Right hindlimb (tissue), 1 donor: ENCODE results near the gene PLXNB3.
A peak's percentile ranks its signal among the peaks of the same experiment; 100 is the strongest.

ENCODE experiments used
- DNase-seq: peaks from one replicate; pipeline ENCODE4 v3.0.0-alpha.2; 2018

PLXNB3 gene

GRCh38 chrX:153762626-153763173 is 1.3 kb upstream of the PLXNB3 start:
- DNase-seq = no peak

- DNase-seq = no peak
These were observed 634 bp upstream of the PLXNB3 start for GRCh38 chrX:153763298-153763932.

- no peak for DNase-seq
These were observed 713 bp downstream of the PLXNB3 start for GRCh38 chrX:153764786-153765137.

GRCh38 chrX:153765138-153766079 is 1.4 kb downstream of the PLXNB3 start:
- DNase-seq = no peak

DNA sequence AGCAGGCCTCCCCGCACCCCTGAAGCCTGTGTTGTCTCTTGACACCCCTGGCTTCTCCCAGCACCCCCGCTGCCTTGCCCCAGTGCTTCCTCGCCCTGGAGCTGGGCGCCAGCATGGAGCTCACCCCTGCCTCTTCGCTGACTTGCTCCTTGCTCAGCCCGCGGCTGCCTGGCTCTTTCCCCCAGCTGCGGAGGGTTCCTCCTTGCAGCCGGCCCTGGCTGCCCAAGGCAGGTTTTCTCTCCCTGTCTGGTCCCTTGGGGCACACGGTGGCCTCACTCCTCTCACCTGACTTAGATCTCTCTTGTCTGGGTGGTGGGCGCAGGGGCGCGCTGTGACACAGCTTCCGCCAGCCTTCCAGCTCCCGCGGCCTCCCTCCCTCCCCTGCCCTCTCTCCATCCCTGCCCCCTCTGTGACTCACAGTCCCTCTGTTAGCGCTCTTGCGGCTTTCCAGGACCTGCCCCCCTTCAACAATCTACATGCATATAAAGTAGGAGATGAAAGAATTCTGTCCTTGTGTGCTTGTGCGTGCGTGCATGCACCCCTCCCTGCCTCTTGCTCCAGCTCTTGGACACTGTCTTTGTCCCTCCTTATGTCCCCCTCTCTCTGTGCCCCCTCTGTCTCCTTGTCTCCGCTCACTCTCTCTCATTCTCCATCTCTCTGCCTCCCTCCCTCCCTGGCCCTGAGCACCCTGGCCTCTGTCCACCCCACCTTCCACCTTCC is 2.2 kb downstream of the PLXNB3 start:
- no peak for DNase-seq

DNA sequence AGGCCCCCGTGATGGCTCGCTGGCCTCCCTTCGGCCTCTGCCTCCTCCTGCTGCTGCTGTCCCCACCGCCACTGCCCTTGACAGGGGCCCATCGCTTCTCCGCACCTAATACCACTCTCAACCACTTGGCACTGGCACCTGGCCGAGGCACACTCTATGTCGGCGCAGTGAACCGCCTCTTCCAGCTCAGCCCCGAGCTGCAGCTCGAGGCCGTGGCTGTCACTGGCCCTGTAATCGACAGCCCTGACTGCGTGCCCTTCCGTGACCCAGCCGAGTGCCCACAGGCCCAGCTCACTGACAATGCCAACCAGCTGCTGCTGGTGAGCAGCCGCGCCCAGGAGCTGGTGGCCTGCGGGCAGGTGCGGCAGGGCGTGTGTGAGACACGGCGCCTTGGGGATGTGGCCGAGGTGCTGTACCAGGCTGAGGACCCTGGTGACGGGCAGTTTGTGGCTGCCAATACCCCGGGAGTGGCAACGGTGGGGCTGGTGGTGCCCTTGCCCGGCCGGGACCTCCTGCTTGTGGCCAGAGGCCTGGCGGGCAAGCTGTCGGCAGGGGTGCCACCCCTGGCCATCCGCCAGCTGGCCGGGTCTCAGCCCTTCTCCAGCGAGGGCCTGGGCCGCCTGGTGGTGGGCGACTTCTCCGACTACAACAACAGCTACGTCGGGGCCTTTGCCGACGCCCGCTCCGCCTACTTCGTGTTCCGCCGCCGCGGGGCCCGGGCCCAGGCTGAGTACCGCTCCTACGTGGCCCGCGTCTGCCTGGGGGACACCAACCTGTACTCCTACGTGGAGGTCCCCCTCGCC is 3.0 kb downstream of the PLXNB3 start:
- DNase-seq = no peak

- DNase-seq = peak; percentile 12
These were observed 3.6 kb downstream of the PLXNB3 start for GRCh38 chrX:153767674-153768055.

DNA sequence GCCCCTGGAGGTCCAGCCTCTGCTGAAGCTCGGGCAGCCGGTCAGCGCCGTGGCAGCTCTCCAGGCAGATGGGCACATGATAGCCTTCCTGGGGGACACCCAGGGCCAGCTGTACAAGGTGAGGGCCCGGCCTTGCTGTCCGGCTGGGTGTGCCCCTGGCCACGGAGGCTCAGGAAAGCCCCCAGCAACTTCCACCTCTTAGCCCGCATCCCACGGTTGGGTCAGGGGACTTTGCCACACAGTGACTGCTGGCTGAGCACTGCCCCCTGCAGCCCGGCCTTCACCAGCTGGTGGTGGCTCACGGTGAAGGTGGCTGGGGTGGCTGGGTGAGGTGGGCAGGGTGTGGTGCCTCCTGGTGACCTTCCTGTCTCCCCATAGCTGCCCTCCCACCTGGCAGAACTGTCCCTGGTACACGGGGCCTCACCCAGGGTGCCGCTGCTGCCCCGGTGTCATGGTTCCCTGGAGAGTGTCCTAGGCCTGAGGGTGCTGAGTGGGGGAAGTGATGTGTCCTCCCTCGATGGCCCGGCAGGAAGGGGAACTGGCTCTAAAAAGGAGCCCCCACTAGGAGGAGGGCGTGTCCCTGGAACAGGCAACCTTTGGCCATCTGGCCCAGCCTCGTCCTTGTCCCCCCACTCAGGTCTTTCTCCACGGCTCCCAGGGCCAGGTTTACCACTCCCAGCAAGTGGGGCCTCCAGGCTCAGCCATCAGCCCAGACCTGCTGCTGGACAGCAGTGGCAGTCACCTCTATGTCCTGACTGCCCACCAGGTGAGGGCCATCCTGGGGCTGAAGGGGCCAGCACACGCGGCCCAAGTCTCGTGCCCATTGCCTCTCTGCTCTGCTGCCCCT is 4.5 kb downstream of the PLXNB3 start:
- peak; percentile 12 for DNase-seq

- no peak for DNase-seq
These were observed 5.3 kb downstream of the PLXNB3 start for GRCh38 chrX:153769158-153769864.

DNA sequence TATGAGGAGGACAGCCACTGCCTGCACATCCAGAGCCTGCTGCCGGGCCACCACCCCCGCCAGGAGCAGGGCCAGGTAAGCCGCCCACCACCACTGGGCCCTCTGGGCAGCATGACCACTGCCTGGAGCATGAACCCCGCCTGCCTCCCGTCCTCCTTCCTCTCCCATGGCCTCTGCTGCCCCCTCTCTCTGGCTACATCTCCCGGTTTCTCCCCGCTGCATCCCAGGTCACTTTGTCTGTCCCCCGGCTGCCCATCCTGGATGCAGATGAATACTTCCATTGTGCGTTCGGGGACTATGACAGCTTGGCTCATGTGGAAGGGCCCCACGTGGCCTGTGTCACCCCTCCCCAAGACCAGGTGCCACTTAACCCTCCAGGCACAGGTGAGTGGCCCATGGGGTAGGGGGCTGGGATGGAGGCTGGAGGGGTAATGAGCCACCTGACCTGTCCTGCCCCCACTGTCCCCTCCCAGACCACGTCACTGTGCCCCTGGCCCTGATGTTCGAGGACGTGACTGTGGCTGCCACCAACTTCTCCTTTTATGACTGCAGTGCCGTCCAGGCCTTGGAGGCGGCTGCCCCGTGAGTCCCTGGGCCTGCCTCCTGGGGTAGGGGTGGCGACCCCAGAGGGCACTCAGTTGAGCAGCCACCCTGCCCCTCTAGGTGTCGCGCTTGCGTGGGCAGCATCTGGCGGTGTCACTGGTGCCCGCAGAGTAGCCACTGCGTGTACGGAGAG is 6.0 kb downstream of the PLXNB3 start:
- DNase-seq = no peak

GRCh38 chrX:153770601-153771414 is 6.8 kb downstream of the PLXNB3 start:
- no peak for DNase-seq

DNA sequence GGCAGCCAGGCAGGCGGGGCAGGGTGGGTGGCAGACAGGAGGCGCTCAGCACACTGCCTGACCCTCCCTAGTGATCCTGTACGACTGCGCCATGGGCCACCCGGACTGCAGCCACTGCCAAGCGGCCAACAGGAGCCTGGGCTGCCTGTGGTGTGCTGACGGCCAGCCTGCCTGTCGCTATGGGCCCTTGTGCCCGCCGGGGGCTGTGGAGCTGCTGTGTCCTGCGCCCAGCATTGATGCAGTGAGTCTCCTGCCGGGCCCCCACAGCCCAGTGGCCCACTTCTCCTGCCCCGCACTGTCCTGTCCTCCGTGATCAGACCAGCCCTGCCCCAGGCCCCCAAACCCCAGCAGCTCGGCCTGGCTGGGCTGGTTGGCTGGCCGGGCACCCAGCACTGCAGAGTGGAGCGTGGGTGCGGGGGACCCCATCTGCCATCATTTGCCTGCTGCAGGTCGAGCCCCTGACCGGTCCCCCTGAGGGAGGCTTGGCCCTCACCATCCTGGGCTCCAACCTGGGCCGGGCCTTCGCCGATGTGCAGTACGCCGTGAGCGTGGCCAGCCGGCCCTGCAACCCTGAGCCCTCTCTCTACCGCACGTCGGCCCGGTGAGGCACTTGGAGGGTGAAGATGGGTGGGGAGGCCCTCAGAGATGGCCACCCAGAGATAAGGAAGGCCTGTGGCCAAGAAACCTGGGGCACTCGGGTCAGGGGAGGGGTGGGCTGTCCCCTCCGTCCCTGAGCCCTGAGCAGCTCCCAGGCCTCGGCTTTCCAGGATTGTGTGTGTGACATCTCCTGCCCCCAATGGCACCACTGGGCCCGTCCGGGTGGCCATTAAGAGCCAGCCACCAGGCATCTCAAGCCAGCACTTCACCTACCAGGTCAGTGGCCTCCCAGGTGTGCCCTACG is 7.6 kb downstream of the PLXNB3 start:
- no peak for DNase-seq

- DNase-seq = no peak
These were observed 8.5 kb downstream of the PLXNB3 start for GRCh38 chrX:153772316-153773217.

DNA sequence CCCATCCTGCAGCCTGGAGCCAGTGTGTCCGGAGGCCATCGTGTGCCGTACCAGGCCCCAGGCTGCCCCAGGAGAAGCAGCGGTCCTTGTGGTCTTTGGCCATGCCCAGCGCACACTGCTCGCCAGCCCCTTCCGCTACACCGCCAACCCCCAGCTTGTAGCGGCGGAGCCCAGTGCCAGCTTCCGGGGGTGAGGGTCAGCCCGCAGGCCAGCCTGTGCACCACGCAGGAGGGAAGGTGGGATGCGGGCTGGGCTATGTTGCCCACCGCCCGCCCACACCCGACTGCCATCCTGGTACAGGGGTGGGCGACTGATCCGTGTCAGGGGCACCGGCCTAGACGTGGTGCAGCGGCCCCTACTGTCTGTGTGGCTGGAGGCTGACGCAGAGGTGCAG is 9.2 kb downstream of the PLXNB3 start:
- no peak for DNase-seq

DNA sequence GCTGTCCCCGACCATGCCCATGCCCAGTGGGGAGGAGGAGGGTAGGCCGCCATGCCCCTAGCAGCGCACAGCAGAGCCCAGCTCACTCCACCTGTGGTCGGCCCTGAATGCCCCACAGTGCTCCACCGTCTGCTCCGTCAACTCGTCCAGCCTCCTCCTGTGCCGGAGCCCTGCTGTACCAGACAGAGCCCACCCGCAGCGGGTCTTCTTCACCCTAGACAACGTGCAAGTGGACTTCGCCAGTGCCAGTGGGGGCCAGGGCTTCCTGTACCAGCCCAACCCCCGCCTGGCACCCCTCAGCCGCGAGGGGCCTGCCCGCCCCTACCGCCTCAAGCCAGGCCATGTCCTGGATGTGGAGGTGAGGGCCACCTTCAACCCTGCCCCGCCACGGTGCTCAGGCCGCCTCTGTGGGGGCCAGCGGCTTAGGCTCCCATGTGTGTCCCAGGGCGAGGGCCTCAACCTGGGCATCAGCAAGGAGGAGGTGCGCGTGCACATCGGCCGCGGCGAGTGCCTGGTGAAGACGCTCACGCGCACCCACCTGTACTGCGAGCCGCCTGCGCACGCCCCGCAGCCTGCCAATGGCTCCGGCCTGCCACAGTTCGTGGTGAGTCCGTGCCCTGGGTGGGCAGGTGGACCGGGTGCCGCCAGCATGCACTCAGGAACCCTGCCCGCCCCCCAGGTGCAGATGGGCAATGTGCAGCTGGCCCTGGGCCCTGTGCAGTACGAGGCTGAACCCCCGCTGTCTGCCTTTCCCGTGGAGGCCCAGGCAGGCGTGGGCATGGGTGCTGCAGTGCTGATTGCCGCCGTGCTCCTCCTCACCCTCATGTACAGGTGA is 9.9 kb downstream of the PLXNB3 start:
- DNase-seq = no peak
